Transverse colon (tissue), 4 donors: ENCODE data around the gene ZNF81. TPM values are rescaled to one million over a fixed set of nuclear protein-coding genes. Genes with fewer than 3 reads are reported as not detected.
"Not testable (repeated sequence)": the region's sequence is repeated elsewhere in the genome, so short reads cannot be mapped to it uniquely, and the experiment has no call there.

Experiments
- DNase-seq: peaks from one replicate; pipeline ENCODE4 v3.0.0-alpha.2; 2019
- H3K27ac ChIP-seq, 4 donors: fragments of 200-600 bp; sonication (generic); 2 replicates each; pipeline ENCODE4 v1.5.1; 2016 to 2018; ENCODE audit warnings: inconsistent platforms in 4 of 4
- H3K27me3 ChIP-seq: fragments of 200-600 bp; sonication (generic); 2 replicates; pipeline ENCODE4 v1.5.1; 2017; ENCODE audit warnings: inconsistent platforms
- H3K36me3 ChIP-seq, 4 donors: fragments of 200-600 bp; sonication (generic); 2 replicates each; pipeline ENCODE4 v1.5.1; 2017 to 2019; ENCODE audit warnings: inconsistent platforms in 4 of 4
- H3K4me1 ChIP-seq, 4 donors: fragments of 200-600 bp; sonication (generic); 2 replicates each; pipeline ENCODE4 v1.5.1; 2017 to 2020; ENCODE audit warnings: inconsistent platforms in 4 of 4
- H3K4me3 ChIP-seq, 4 donors: fragments of 200-600 bp; sonication (generic); 1 replicate in 1 of 4; 2 replicates in 3 of 4; pipeline versions ENCODE4 v1.5.1 to v1.6.1; 2017 to 2019; ENCODE audit warnings: inconsistent platforms in 4 of 4
- H3K9me3 ChIP-seq, 2 donors: fragments of 200-600 bp; sonication (generic); 2 replicates each; pipeline ENCODE4 v1.5.1; 2017 to 2019; ENCODE audit warnings: inconsistent platforms in 2 of 2
- EP300 ChIP-seq: sonication (generic); formaldehyde crosslinking; IDR thresholded peaks from one replicate; pipeline ENCODE4 v1.6.1; 2017; ENCODE audit warnings: antibody characterized with exemption, low read depth
- POLR2A ChIP-seq: fragments of 450-650 bp; IDR thresholded peaks from one replicate; pipeline ENCODE4 v1.6.1; 2016; ENCODE audit warnings: antibody characterized with exemption, mild to moderate bottlenecking, moderate library complexity
- POLR2AphosphoS5 ChIP-seq, 3 donors: sonication (generic); formaldehyde crosslinking; IDR thresholded peaks; one replicate each; pipeline ENCODE4 v1.6.1; 2016; ENCODE audit warnings: antibody characterized with exemption in 3 of 3
- WGBS, 2 donors: methylation state at CpG; one replicate each; pipeline ENCODE4 v1.1.5; 2018; ENCODE audit warnings: low coverage in 1 of 2; 5-methylcytosine and 5-hydroxymethylcytosine counted together
- in situ Hi-C, 4 donors: fragments of 200-750 bp; cut with MboI; loops; one replicate each; pipeline versions ENCODE4 v1.15.0 to v1.15.1; 2017; ENCODE audit warnings: low sequenced_read_pairs in 3 of 4, low pct_ligation_motif_present in 1 of 4, low pct_unique_long_range_greater_than_20kb in 1 of 4
- intact Hi-C: fragments of 100-400 bp; cut with DNase I; formaldehyde crosslinking; loops from one replicate; pipeline ENCODE4 v1.15.1; 2023; ENCODE audit warnings: low total_unique reads
- total RNA-seq, 4 donors: library from RNA; depleted of rRNA; stranded (reverse); fragments of >200 nt; gene quantifications; one replicate each; pipeline ENCODE4 v1.1.0, GENCODE V29; 2016
- TF ChIP-seq, protein P1 (sequence below), 5 experiments: fragments of 200-600 bp in 3 of 5; fragments of 450-650 bp in 2 of 5; sonication (generic) in 3 of 5; IDR thresholded peaks; 1 replicate in 2 of 5; 2 replicates in 3 of 5; pipeline ENCODE4 v1.5.1; 2016 to 2017; ENCODE audit warnings: antibody characterized with exemption in 5 of 5, inconsistent platforms in 3 of 5, mild to moderate bottlenecking in 2 of 5, moderate library complexity in 1 of 5

The ZNF81 gene
- total RNA-seq, 4 donors from 2014 or later: 7.8 to 11.6 (median 8.7) TPM

DNA sequence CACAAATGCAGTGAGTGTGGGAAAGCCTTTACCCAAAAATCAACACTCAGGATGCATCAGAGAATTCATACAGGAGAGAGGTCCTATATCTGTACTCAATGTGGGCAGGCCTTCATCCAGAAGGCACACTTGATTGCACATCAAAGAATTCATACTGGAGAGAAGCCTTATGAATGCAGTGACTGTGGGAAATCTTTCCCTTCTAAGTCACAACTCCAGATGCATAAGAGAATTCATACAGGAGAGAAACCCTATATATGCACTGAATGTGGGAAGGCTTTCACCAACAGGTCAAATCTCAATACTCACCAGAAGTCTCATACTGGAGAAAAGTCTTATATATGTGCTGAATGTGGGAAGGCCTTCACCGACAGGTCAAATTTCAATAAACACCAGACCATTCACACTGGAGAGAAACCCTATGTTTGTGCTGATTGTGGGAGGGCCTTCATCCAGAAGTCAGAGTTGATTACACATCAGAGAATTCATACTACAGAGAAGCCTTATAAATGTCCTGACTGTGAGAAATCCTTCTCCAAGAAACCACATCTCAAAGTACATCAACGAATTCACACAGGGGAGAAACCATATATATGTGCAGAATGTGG is 79.3 kb downstream of the ZNF81 start:
- in situ Hi-C loops (no loop called here), intact Hi-C loops (no loop called here)
- H3K27me3 ChIP-seq: no peaks in the 10 kb centered on the region
- H3K27ac ChIP-seq: no peak overlapping the region
- no peak for TF ChIP-seq POLR2A
- TF ChIP-seq EP300: no peak
- TF ChIP-seq, protein P1, sequence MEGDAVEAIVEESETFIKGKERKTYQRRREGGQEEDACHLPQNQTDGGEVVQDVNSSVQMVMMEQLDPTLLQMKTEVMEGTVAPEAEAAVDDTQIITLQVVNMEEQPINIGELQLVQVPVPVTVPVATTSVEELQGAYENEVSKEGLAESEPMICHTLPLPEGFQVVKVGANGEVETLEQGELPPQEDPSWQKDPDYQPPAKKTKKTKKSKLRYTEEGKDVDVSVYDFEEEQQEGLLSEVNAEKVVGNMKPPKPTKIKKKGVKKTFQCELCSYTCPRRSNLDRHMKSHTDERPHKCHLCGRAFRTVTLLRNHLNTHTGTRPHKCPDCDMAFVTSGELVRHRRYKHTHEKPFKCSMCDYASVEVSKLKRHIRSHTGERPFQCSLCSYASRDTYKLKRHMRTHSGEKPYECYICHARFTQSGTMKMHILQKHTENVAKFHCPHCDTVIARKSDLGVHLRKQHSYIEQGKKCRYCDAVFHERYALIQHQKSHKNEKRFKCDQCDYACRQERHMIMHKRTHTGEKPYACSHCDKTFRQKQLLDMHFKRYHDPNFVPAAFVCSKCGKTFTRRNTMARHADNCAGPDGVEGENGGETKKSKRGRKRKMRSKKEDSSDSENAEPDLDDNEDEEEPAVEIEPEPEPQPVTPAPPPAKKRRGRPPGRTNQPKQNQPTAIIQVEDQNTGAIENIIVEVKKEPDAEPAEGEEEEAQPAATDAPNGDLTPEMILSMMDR (IDR thresholded peaks at IDR 0.05): no peak
- no peak for TF ChIP-seq POLR2AphosphoS5 (IDR thresholded peaks at IDR 0.05)
- H3K36me3 ChIP-seq: peaks cover 0 to 5% (median 0%) of the 10 kb centered on the region in 4 donors
- no peak for DNase-seq
- peaks cover 0 to 6% of the 10 kb centered on the region in 2 donors for H3K9me3 ChIP-seq
- WGBS, 2 donors: 76% methylated on average over 2 of the region's 2 CpGs; no CpG with 5 or more reads in 1 of the 2 donors
- H3K4me3 ChIP-seq: no peak overlapping the region
- no peaks in the 10 kb centered on the region for H3K4me1 ChIP-seq

DNA sequence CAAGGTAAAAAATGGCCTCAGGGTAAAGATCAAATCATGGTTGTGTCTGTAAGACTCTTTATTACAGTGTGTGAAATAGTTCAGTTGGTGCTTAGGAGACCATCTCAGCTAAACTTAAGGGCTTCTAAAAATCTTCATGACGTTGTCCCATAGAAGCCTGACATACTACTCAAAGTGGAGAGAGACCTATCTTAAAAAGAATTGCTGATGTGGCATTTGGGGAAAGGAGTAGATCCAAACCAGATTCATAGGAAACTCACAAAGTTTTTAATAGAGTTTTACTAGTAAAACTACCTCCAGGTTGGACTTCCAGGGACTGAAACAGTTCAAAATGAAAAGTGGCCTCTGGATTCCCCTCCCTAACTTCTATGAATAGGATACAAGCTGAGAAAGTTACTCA is 81.6 kb downstream of the ZNF81 start:
- Histone ChIP-seq H3K4me3 (no peak overlapping the region), H3K4me1 (no peaks in the 10 kb centered on the region), H3K27ac (no peak overlapping the region), H3K9me3 (peaks cover 0 to 6% of the 10 kb centered on the region in 2 donors), H3K27me3 (no peaks in the 10 kb centered on the region), H3K36me3 (peaks cover 0 to 5% (median 0%) of the 10 kb centered on the region in 4 donors)
- no peak for DNase-seq
- no peak for TF ChIP-seq POLR2A
- no peak for TF ChIP-seq POLR2AphosphoS5 (IDR thresholded peaks at IDR 0.05)
- TF ChIP-seq, protein P1 (IDR thresholded peaks at IDR 0.05): no peak
- no peak for TF ChIP-seq EP300
- WGBS, 2 donors: 80 to 100% methylated on average over 1 of the region's 1 CpG
- in situ Hi-C loops (no loop called here), intact Hi-C loops (no loop called here)

DNA sequence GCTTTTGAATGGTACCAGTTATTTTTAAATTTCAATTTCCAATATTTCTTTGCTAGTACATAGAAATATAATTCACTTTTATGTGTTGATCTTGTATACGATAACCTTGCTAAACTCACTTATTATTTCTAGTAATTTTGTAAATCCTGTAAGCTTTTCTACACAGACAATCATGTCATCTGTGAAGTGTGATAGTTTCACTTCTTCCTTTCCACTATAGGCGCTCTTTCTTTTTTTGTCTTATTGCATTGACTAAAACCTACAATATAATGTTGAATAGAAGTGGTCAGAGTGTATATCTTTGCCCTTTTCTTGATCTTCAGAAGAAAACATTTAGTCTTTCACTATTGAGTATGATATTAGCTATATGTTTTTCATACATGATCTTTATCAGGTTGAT is 90.5 kb downstream of the ZNF81 start:
- Histone ChIP-seq H3K27ac (no peak overlapping the region), H3K36me3 (no peaks in the 10 kb centered on the region), H3K4me3 (no peak overlapping the region), H3K4me1 (no peaks in the 10 kb centered on the region), H3K9me3 (no peaks in the 10 kb centered on the region), H3K27me3 (no peaks in the 10 kb centered on the region)
- intact Hi-C loops: no loop called here
- TF ChIP-seq POLR2A (no peak), EP300 (no peak), POLR2AphosphoS5 (IDR thresholded peaks at IDR 0.05) (no peak)
- TF ChIP-seq, protein P1 (IDR thresholded peaks at IDR 0.05): no peak
- 88% methylated on average over 2 of the region's 2 CpGs; no CpG with 5 or more reads in 1 of the 2 donors for WGBS, 2 donors
- in situ Hi-C loops: no loop called here
- DNase-seq: no peak

DNA sequence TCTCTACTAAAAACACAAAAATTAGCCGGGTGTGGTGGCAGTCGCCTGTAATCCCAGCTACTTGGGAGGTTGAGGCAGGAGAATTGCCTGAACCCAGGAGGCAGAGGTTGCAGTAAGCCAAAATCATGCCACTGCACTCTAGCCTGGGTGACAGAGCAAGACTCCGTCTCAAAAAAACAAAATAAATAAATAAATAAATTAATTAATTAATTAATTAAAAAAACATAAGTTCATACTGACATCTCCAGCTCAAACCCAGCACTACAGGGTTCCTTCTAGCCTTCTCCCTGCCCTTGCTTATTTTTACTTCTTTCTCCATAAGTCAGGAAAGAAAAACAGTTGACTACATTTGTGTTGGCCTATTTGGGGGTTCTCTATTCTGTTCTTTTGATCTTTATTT is 95.3 kb downstream of the ZNF81 start:
- H3K4me3 ChIP-seq, H3K4me1 ChIP-seq, intact Hi-C loops, in situ Hi-C loops, DNase-seq, H3K36me3 ChIP-seq, H3K27me3 ChIP-seq, H3K27ac ChIP-seq, H3K9me3 ChIP-seq: not testable (repeated sequence)
- WGBS, 2 donors: 86% methylated on average over 3 of the region's 3 CpGs; no CpG with 5 or more reads in 1 of the 2 donors

DNA sequence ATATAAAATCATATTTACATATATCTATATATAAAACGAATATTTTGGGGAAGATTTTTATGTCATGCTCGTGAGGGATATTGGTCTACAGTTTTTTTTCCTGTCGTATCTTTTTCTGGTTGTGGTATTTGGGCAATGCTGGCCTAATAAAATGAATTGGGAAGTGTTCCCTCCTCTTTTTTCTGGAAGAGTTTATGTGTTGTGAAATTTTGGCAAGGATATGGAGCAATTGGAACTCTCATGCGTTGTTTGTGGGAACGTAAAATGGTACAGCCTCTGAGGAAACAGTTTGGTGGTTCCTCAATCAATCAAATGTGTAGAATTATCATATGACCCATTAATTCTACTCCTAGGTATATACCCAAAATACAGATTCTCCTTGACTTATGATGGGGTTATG is 97.2 kb downstream of the ZNF81 start:
- in situ Hi-C loops: no loop called here
- WGBS, 2 donors: 71 to 75% methylated on average over 3 to 5 of the region's 5 CpGs

More for the DNA sequence above, 97.2 kb downstream of the ZNF81 start:
- no peaks in the 10 kb centered on the region for H3K36me3 ChIP-seq
- H3K9me3 ChIP-seq: no peaks in the 10 kb centered on the region
- TF ChIP-seq POLR2A (no peak), EP300 (no peak), POLR2AphosphoS5 (IDR thresholded peaks at IDR 0.05) (no peak)
- TF ChIP-seq, protein P1 (IDR thresholded peaks at IDR 0.05): no peak
- no peak for DNase-seq
- H3K4me1 ChIP-seq: no peaks in the 10 kb centered on the region
- no peak overlapping the region for H3K27ac ChIP-seq
- no peaks in the 10 kb centered on the region for H3K27me3 ChIP-seq
- H3K4me3 ChIP-seq: no peak overlapping the region
- intact Hi-C loops: no loop called here
